ENCODE measurements around the gene MAP3K20. TPM values are rescaled to one million over a fixed set of nuclear protein-coding genes. Genes with fewer than 3 reads are reported as not detected.
"Not testable (repeated sequence)": the region's sequence is repeated elsewhere in the genome, so short reads cannot be mapped to it uniquely, and the experiment has no call there.

MAP3K20 gene
- total RNA-seq, 3 donors from 2014 or later, result 34.8 to 67.0 (median 42.9) TPM

GRCh38 chr2:173254659-173255058 lies 179.0 kb downstream of the MAP3K20 start:
- no peak for TF ChIP-seq CTCF (IDR thresholded peaks at IDR 0.05)
- no peak for TF ChIP-seq POLR2A (IDR thresholded peaks at IDR 0.05)
- no peak for TF ChIP-seq POLR2AphosphoS5 (IDR thresholded peaks at IDR 0.05)
- H3K36me3 ChIP-seq, result no peaks in the 10 kb centered on the region
- no peaks in the 10 kb centered on the region for H3K9me3 ChIP-seq
- no peak for DNase-seq (ENCODE audit: low spot score in 2 of 2)
- no peaks in the 10 kb centered on the region for H3K4me1 ChIP-seq
- H3K27me3 ChIP-seq, result no peaks in the 10 kb centered on the region
- intact Hi-C loops (cut with DNase I; ENCODE audit: low total_unique reads), result no loop called here
- no peak overlapping the region for H3K4me3 ChIP-seq
- H3K27ac ChIP-seq, result no peak overlapping the region

- Histone ChIP-seq H3K27ac (no peak overlapping the region), H3K36me3 (no peaks in the 10 kb centered on the region), H3K4me3 (no peak overlapping the region), H3K9me3 (no peaks in the 10 kb centered on the region), H3K27me3 (no peaks in the 10 kb centered on the region), H3K4me1 (no peaks in the 10 kb centered on the region)
- intact Hi-C loops (cut with DNase I; ENCODE audit: low total_unique reads), result no loop called here
- no peak for TF ChIP-seq POLR2A (IDR thresholded peaks at IDR 0.05)
- no peak for TF ChIP-seq POLR2AphosphoS5 (IDR thresholded peaks at IDR 0.05)
- TF ChIP-seq CTCF (IDR thresholded peaks at IDR 0.05), result no peak
- DNase-seq (ENCODE audit: low spot score in 2 of 2), result no peak
These were observed 183.1 kb downstream of the MAP3K20 start for GRCh38 chr2:173258701-173259100.

- H3K27ac ChIP-seq; intact Hi-C loops (cut with DNase I; ENCODE audit: low total_unique reads); H3K27me3 ChIP-seq; H3K4me1 ChIP-seq; H3K4me3 ChIP-seq; H3K9me3 ChIP-seq; DNase-seq (ENCODE audit: low spot score in 2 of 2); H3K36me3 ChIP-seq: not testable (repeated sequence)
These were observed 186.7 kb downstream of the MAP3K20 start for GRCh38 chr2:173262356-173262755.

- no peaks in the 10 kb centered on the region for H3K4me1 ChIP-seq
- no peaks in the 10 kb centered on the region for H3K27me3 ChIP-seq
- no peak for TF ChIP-seq POLR2AphosphoS5 (IDR thresholded peaks at IDR 0.05)
- TF ChIP-seq POLR2A (IDR thresholded peaks at IDR 0.05), result no peak
- TF ChIP-seq CTCF (IDR thresholded peaks at IDR 0.05), result no peak
- DNase-seq (ENCODE audit: low spot score in 2 of 2), result no peak
- H3K36me3 ChIP-seq, result peaks cover 4% of the 10 kb centered on the region
- no peak overlapping the region for H3K4me3 ChIP-seq
- no peaks in the 10 kb centered on the region for H3K9me3 ChIP-seq
- intact Hi-C loops (cut with DNase I; ENCODE audit: low total_unique reads), result no loop called here
- no peak overlapping the region for H3K27ac ChIP-seq
These were observed 188.5 kb downstream of the MAP3K20 start for GRCh38 chr2:173264151-173264550.

GRCh38 chr2:173264603-173265366 lies 189.1 kb downstream of the MAP3K20 start:
- intact Hi-C loops (cut with DNase I; ENCODE audit: low total_unique reads), result loop anchor here (5.0 kb wide), 1 partner anchor 452 kb away; no protein-coding TSS in a partner anchor
- Histone ChIP-seq H3K4me1 (no peaks in the 10 kb centered on the region), H3K27ac (no peak overlapping the region), H3K27me3 (no peaks in the 10 kb centered on the region), H3K9me3 (no peaks in the 10 kb centered on the region), H3K36me3 (peaks cover 4% of the 10 kb centered on the region), H3K4me3 (no peak overlapping the region)
- TF ChIP-seq POLR2A (IDR thresholded peaks at IDR 0.05), result no peak
- no peak for TF ChIP-seq POLR2AphosphoS5 (IDR thresholded peaks at IDR 0.05)
- no peak for TF ChIP-seq CTCF (IDR thresholded peaks at IDR 0.05)
- DNase-seq (ENCODE audit: low spot score in 2 of 2), result no peak
